Anterior cingulate cortex (tissue), 58 donors: ENCODE data around the gene SUSD6.
A peak's percentile ranks its signal among the peaks of the same experiment; 100 is the strongest.

Experiments
- DNase-seq, 58 donors: peaks; one replicate each; lab custom pipeline; 2025; lab: John Stamatoyannopoulos, UW

The SUSD6 gene, protein sequence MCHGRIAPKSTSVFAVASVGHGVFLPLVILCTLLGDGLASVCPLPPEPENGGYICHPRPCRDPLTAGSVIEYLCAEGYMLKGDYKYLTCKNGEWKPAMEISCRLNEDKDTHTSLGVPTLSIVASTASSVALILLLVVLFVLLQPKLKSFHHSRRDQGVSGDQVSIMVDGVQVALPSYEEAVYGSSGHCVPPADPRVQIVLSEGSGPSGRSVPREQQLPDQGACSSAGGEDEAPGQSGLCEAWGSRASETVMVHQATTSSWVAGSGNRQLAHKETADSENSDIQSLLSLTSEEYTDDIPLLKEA

GRCh38 chr14:69611172-69612013, at the start of gene SUSD6:
SUSD6 (plus strand) TSS chr14:69611596; CDS start chr14:69658593, 46,997 bp downstream.
- DNase-seq: peak; percentile 46 to 97 (median 91)

DNA sequence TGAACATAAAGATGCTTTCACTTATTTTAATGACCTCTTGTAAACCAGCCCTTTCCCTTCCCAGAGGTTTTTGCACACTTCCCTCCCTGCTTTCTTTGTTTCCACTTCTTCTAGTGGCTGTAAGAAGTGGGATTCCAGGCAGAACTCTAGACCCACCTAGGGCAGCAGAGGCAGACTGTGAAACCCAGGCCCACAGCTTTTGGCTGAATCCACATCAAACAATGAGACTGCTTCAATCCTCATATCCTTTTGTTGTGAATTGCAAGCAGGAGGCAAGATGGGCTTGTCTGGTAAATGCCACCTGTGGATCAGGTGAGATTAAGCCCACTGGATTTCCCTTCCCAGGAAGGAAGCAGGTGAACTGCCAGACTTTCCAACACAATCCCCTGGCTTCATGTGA, 49.5 kb upstream of the SUSD6 start:
- no peak for DNase-seq

DNA sequence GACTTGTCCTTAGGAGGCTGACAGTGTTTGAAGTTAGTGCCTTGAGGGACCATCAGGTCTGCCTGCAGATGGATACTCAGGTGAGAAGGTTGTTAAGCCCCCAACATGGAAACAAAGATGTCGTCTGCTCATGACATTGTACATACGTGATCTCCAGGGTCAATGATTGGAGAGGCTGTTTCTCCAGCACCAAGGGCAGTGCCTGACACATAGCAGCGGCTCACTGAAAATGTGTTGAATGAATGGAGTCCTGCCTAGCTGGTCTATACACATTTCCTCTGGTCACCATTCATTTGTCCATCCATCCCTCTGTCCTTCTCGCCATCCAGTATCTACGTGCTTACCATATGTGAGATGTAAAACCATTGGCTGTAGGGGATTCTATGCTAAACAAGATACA, 43.8 kb upstream of the SUSD6 start:
- DNase-seq: no peak

GRCh38 chr14:69569859-69570258, 41.5 kb upstream of the SUSD6 start:
- DNase-seq: no peak

DNA sequence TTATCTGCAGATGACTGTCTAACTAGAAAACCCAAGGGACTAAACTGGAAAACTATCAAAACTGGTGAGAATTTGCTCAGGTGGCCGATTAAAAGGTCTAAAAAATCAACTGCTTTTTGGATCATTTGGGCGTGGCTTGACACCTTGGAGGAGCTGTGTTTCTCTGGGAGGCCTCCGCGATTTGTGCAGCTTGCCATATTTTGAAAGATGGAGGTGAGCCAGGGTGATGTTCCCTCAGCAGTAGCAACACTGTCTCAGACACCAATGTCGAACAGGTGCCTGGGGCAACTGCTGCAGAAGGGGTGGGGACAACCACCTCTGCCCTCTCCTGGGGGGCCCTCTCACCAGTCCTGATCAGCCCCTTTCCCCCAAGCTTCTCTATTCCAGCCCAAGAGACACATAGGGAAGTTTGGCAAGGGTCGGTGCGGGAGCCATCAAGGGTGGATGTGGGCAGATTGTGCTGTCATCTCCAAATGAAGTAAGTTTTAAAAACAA, 40.5 kb upstream of the SUSD6 start:
- DNase-seq: no peak

DNA sequence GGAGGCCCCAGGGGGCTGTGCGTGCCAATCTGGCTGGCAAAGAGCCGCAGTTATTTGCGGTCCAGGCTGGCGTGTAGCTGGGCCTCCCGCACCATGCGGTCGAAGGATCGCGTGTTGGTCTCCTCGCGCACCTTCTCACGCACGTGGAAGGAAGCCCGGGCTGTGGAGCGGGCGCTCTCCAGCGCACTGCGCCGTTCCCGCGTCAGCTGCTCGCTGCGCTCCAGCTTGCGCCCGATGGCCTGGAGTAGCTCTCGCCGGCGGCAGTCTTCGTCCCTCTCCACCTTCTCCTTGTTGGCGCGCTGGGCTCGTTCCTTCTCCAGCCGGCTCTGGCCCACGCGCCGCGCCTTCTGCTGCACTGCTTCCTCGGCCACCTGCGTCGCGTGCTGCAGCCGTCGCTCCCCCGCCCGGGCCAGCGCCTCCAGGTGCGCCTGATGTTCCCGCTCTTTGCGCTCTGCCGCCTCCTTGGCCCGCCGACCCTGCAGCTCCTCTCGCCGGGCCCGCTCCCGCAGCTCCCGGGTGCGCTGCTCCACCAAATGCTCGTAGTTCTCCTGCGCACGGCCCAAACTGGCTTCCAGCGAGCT, 39.9 kb upstream of the SUSD6 start:
- DNase-seq: no peak

- no peak for DNase-seq
These were observed 39.2 kb upstream of the SUSD6 start for GRCh38 chr14:69572030-69572840.

- no peak for DNase-seq
These were observed 38.6 kb upstream of the SUSD6 start for GRCh38 chr14:69572841-69573135.

GRCh38 chr14:69573205-69573830, 38.1 kb upstream of the SUSD6 start:
- no peak for DNase-seq

GRCh38 chr14:69573831-69574262, 37.5 kb upstream of the SUSD6 start:
- DNase-seq: peak in 18 of 58 donors; percentile 9 to 66 (median 32)

DNA sequence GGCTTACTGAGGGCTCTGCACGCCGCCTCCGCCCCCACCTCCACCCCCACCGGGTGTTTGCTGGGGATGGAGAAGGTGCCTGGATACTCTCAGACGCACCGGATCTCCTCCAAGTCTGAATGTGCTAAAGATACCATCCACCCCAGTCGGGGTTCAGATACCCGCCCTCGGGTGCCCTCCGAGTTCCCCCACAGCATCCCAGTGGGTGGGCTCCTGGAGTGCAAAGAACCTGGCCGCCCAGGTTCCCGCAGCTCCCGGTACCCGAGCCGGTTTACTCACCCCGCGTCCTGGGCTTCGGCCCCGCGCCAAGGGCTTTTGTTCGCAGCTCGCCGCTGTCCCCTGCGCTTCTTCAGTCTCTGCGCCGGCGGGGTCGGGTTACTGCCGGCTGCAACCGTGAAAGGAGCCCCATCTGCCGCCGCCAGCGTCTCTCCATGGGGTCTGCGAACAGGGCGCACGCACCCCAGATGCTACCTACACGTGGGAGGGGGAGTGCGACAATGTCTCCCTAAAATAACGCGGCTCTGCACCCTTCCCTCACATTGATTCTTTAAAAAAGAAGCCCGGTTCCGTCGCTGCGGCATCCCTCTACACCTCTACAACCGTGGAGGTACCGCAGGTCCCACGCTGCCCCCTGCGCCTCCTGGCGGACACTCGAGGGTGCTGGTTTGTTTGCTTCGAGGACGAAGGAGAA, 37.0 kb upstream of the SUSD6 start, which contains the start of gene CCDC177:
Gene CCDC177, minus strand, starts transcription at position 609 of the 691 bp plus-strand sequence. CDS start 1,249 bp downstream, outside the sequence.
- peak in 43 of 58 donors; percentile 4 to 71 (median 34) for DNase-seq

- no peak for DNase-seq
These were observed 36.5 kb upstream of the SUSD6 start for GRCh38 chr14:69574954-69575295.

GRCh38 chr14:69579476-69579875, 31.9 kb upstream of the SUSD6 start:
- DNase-seq: no peak

GRCh38 chr14:69580009-69580577, 31.3 kb upstream of the SUSD6 start:
- peak in 2 of 58 donors; percentile 10 to 30 for DNase-seq

- no peak for DNase-seq
These were observed 30.0 kb upstream of the SUSD6 start for GRCh38 chr14:69581316-69581935.

GRCh38 chr14:69582212-69582611, 29.2 kb upstream of the SUSD6 start:
- DNase-seq: no peak

DNA sequence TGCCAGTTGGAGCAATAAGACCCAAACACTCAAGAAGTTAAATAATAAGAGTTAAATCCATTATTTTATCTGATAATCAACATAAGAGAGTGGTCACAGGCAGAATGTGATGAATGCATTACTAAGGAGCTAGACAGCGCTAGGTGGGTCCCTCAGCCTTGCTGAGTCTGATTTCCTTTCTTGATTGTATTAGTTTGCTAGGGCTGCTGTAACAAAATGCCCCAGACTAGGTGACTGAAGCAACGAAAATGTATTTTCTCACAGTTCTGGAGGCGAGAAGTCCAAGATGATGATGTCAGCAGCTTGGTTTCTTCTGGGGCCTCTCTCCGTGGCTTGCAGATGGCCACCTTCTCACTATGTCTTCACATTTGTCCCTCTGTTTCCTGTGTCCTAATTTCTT, 28.6 kb upstream of the SUSD6 start:
- no peak for DNase-seq

DNA sequence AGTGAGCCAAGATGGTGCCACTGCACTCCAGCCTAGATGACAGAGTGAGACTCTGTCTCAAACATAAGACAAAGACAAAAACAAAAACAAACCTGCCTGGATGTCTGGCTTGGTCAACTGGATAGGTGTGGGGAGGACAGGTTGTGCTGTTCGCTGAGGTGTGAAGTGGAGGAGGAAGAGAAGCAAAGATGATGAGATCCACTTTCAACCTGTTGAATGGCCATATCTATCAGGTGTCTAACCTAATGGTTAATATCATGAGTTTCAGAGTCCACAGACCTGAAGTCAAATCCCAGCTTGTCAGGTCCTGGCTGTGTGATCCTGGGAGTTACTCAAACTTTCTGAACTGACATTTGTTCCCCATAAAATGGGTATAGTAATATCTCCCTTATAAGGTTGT, 27.0 kb upstream of the SUSD6 start:
- no peak for DNase-seq

- no peak for DNase-seq
These were observed 25.0 kb upstream of the SUSD6 start for GRCh38 chr14:69586404-69586803.
